Activated naive CD4-positive, alpha-beta T cell treated with anti-CD3 and anti-CD28 coated beads for 36 hours (primary cell): Measurements from ENCODE around the gene POLA1. TPM values are rescaled to one million over a fixed set of nuclear protein-coding genes. Genes with fewer than 3 reads are reported as not detected.
"Not testable (repeated sequence)": the region's sequence is repeated elsewhere in the genome, so short reads cannot be mapped to it uniquely, and the experiment has no call there.

Experiments
- CTCF ChIA-PET: fragments of 350-600 bp; sonication (Branson Sonifier 250); formaldehyde crosslinking; loops from one replicate; lab custom pipeline; 2021; ENCODE audit warnings: antibody characterized with exemption; lab: Charles Lee
- DNase-seq: peaks from one replicate; pipeline ENCODE4 v3.0.0-alpha.2; 2020
- H3K27ac Mint-ChIP-seq: one replicate; pipeline ENCODE4 v1.8.0; 2021; ENCODE audit warnings: mild to moderate bottlenecking, mixed read lengths
- H3K27me3 Mint-ChIP-seq: one replicate; pipeline ENCODE4 v1.8.0; 2021; ENCODE audit warnings: low read depth, mixed read lengths
- H3K36me3 Mint-ChIP-seq: one replicate; pipeline ENCODE4 v1.8.0; 2021; ENCODE audit warnings: low read depth, mixed read lengths
- H3K4me1 Mint-ChIP-seq: one replicate; pipeline ENCODE4 v1.8.0; 2021; ENCODE audit warnings: low read depth, mixed read lengths
- H3K4me3 Mint-ChIP-seq: one replicate; pipeline ENCODE4 v1.8.0; 2021; ENCODE audit warnings: mild to moderate bottlenecking, moderate library complexity, mixed read lengths
- H3K9me3 Mint-ChIP-seq: one replicate; pipeline ENCODE4 v1.8.0; 2021; ENCODE audit warnings: mixed read lengths
- intact Hi-C: fragments of 100-400 bp; cut with micrococcal nuclease; formaldehyde crosslinking; loops from one replicate; pipeline ENCODE4 v1.15.1; 2023
- total RNA-seq, 2 experiments: library from RNA; stranded (reverse); gene quantifications; one replicate each; pipeline ENCODE4 v1.2.3, GENCODE V29; 2021

POLA1 gene
- total RNA-seq, 2 experiments from 2014 or later = 38.2 to 38.7 TPM

- no peaks in the 10 kb centered on the region for H3K27me3 Mint-ChIP-seq
- no peak for DNase-seq
- H3K4me3 Mint-ChIP-seq = no peak overlapping the region
Measured at GRCh38 chrX:24767557-24767956, 73.8 kb downstream of the POLA1 start.

DNA sequence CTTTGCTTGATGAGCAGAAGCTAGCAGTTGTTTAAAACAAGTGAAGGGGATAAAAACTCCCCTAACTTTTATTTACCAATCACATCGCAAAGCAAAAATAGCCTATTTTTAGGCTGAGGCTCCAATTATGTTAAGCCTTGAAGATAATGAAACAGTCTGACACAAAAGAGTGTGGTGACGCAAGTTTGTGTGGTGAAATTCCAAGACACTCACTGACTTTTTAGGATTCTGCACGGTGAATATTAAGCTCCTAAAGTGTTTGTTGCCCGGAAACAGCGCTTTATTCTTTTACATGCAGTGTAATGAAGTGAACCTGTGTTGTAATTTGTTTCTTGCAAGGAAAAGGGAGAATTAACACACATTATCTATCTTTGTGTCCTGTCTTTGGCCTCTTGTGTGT lies 74.8 kb downstream of the POLA1 start:
- Mint-ChIP-seq H3K27ac (no peak overlapping the region), H3K4me1 (no peaks in the 10 kb centered on the region), H3K4me3 (no peak overlapping the region), H3K9me3 (no peaks in the 10 kb centered on the region), H3K27me3 (no peaks in the 10 kb centered on the region), H3K36me3 (peaks cover 36% of the 10 kb centered on the region)
- DNase-seq = no peak
- CTCF ChIA-PET = interaction anchor here (1.0 kb wide), 1 partner anchor 70 kb away, joined by 3 read pairs; no protein-coding TSS in a partner anchor
- intact Hi-C loops = no loop called here

More at GRCh38 chrX:24767557-24767956, 73.8 kb downstream of the POLA1 start:
- Mint-ChIP-seq H3K9me3 (no peaks in the 10 kb centered on the region), H3K36me3 (peaks cover 45% of the 10 kb centered on the region), H3K27ac (no peak overlapping the region), H3K4me1 (no peaks in the 10 kb centered on the region)
- CTCF ChIA-PET = no interaction called here
- intact Hi-C loops = no loop called here

GRCh38 chrX:24774650-24775049 lies 80.9 kb downstream of the POLA1 start:
- no peaks in the 10 kb centered on the region for H3K27me3 Mint-ChIP-seq
- peaks cover 9% of the 10 kb centered on the region for H3K36me3 Mint-ChIP-seq
- H3K9me3 Mint-ChIP-seq = no peaks in the 10 kb centered on the region
- H3K4me1 Mint-ChIP-seq = no peaks in the 10 kb centered on the region
- no peak overlapping the region for H3K4me3 Mint-ChIP-seq
- H3K27ac Mint-ChIP-seq = no peak overlapping the region
- CTCF ChIA-PET = no interaction called here
- no peak for DNase-seq
- intact Hi-C loops = no loop called here

DNA sequence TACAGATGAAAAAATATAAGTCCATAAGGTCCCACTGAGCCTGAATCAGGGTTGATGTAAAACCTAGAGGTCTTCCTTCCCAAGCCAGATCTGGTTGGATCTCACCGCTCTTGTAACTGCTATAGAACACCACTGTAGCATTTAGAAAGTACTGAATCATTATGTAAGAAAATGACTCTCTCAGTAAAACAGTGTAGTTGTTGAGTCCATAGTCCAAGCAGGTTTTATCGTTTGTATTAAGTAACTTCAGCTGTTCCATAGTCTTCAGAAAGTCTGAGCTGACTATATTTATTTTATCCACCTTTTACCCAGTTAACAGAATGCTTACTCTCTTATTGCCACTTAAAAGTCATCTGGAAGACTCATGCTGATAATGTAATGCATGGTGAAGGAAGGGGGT lies 82.2 kb downstream of the POLA1 start:
- intact Hi-C loops = no loop called here
- Mint-ChIP-seq H3K27ac (no peak overlapping the region), H3K9me3 (no peaks in the 10 kb centered on the region), H3K4me1 (no peaks in the 10 kb centered on the region), H3K27me3 (no peaks in the 10 kb centered on the region), H3K36me3 (peaks cover 12% of the 10 kb centered on the region), H3K4me3 (no peak overlapping the region)
- CTCF ChIA-PET = no interaction called here
- no peak for DNase-seq

DNA sequence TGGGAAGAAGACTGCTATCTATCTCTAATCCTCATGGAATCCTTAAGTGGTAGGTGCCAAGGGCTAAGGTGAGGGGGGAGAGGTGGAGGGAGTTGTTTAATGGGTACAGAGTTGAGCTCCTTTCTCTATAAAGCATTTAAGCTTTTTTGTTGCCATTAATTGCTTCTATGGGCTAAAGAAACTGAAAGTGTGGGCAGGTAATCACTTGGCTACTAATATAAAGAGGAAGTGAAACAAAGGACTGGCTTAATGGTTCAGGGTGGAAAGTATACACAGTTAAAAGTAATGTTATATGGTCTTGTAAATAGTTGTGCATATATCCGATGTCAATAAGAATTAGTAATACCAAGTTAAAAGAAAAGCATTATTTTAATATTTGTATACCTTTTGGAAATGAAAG lies 83.9 kb downstream of the POLA1 start:
- CTCF ChIA-PET = no interaction called here

DNA sequence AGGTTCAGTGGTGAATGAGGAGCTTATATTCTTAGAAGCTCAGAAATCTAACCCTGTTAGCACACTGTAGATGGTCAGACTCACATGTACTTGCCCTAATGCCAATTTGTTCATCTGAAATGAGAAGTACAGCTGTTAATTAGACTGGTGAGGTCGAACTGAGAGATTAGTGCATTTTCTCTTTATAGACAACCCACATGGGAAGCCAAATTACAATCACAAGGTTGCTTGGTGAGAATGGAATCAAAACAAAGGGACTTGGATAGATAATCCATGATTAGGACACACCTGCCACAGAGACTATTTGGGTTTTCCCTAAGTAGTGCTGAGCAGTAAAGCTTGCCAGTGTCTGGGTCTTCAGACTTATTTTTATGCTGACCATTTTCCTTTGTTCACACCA lies 88.3 kb downstream of the POLA1 start:
- intact Hi-C loops = no loop called here
- CTCF ChIA-PET = no interaction called here
- Mint-ChIP-seq H3K4me1 (no peaks in the 10 kb centered on the region), H3K27ac (no peak overlapping the region), H3K4me3 (no peak overlapping the region), H3K36me3 (peaks cover 19% of the 10 kb centered on the region), H3K27me3 (no peaks in the 10 kb centered on the region), H3K9me3 (no peaks in the 10 kb centered on the region)
- no peak for DNase-seq

More for the DNA sequence above, 83.9 kb downstream of the POLA1 start:
- DNase-seq = no peak
- H3K36me3 Mint-ChIP-seq = peaks cover 15% of the 10 kb centered on the region
- no peaks in the 10 kb centered on the region for H3K9me3 Mint-ChIP-seq
- intact Hi-C loops = no loop called here
- H3K4me1 Mint-ChIP-seq = no peaks in the 10 kb centered on the region
- no peaks in the 10 kb centered on the region for H3K27me3 Mint-ChIP-seq
- H3K4me3 Mint-ChIP-seq = no peak overlapping the region
- H3K27ac Mint-ChIP-seq = no peak overlapping the region

- H3K9me3 Mint-ChIP-seq = no peaks in the 10 kb centered on the region
- CTCF ChIA-PET = no interaction called here
- H3K27ac Mint-ChIP-seq = no peak overlapping the region
- intact Hi-C loops = no loop called here
- H3K4me3 Mint-ChIP-seq = no peak overlapping the region
- peaks cover 25% of the 10 kb centered on the region for H3K36me3 Mint-ChIP-seq
- no peaks in the 10 kb centered on the region for H3K27me3 Mint-ChIP-seq
- DNase-seq = no peak
- no peaks in the 10 kb centered on the region for H3K4me1 Mint-ChIP-seq
Measured at GRCh38 chrX:24789047-24789446, 95.3 kb downstream of the POLA1 start.

DNA sequence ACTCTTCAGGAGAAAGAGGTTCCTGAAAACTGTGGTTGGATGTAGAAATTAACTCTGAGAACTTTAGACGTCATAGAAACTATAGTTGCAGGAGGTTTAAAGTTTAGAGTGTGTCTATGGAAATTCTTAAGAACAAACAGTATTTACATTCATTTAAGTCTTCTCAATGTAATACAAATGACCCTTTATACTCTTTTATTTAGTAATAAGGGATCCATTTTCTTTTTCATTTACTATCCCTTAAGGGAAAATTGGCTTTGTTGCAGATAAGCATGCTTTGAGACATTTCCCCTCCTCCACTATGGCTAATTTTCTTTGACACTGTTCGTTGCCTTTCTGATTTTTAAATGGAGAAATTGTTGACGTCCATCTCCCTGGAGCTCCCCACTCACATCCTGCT lies 96.4 kb downstream of the POLA1 start:
- H3K36me3 Mint-ChIP-seq = peaks cover 24% of the 10 kb centered on the region
- no peak overlapping the region for H3K4me3 Mint-ChIP-seq
- intact Hi-C loops = no loop called here
- CTCF ChIA-PET = no interaction called here
- H3K9me3 Mint-ChIP-seq = no peaks in the 10 kb centered on the region
- no peak overlapping the region for H3K27ac Mint-ChIP-seq
- no peaks in the 10 kb centered on the region for H3K27me3 Mint-ChIP-seq
- no peaks in the 10 kb centered on the region for H3K4me1 Mint-ChIP-seq
- DNase-seq = no peak

DNA sequence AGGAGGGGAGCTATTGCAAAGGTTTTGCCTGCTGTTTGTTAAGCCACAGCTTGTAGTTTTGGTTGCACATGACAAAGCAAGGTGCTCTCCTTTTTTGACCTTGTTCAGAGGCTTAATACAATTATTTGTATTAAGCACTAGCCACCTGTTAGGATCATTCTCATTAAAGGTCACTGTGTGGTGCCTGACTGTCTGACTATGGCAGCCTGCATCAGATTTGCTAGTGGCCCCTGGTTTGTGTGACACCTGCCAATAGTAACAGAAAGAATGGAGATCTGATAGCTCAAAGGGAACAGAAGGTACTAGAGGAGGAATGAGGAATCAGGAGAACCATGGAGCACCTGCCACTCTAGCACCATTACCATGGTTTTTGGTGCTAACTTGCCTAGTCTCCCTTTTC lies 102.5 kb downstream of the POLA1 start:
- Mint-ChIP-seq H3K27me3 (no peaks in the 10 kb centered on the region), H3K27ac (no peak overlapping the region), H3K4me3 (no peak overlapping the region), H3K36me3 (peaks cover 22% of the 10 kb centered on the region), H3K4me1 (no peaks in the 10 kb centered on the region), H3K9me3 (no peaks in the 10 kb centered on the region)
- no peak for DNase-seq
- CTCF ChIA-PET = interaction anchor here (0.7 kb wide), 1 partner anchor 347 kb away, joined by 3 read pairs; no protein-coding TSS in a partner anchor
- intact Hi-C loops = no loop called here

DNA sequence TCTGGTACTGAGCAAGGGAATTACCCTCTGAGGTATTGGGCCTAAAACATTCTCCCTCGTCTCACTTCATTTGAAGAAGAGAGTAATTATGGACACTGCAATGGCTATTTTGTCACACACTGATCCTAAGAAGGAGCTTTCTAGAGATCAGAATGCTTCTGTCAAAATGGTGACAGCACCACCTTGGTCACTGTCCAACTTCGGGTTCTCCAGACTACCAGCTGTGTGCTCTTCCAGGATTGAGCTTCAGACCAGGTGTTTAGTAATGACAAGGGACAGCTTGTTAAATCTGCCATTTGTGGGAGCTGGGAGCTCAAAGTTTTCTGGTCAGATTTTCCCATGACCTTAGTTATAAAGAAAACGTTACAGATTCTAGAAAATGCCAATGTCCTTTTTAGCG lies 105.4 kb downstream of the POLA1 start:
- H3K4me1 Mint-ChIP-seq = no peaks in the 10 kb centered on the region
- intact Hi-C loops = no loop called here
- H3K4me3 Mint-ChIP-seq = no peak overlapping the region
- no peaks in the 10 kb centered on the region for H3K27me3 Mint-ChIP-seq
- CTCF ChIA-PET = no interaction called here
- no peak for DNase-seq
- H3K27ac Mint-ChIP-seq = no peak overlapping the region
- peaks cover 20% of the 10 kb centered on the region for H3K36me3 Mint-ChIP-seq
- H3K9me3 Mint-ChIP-seq = no peaks in the 10 kb centered on the region

DNA sequence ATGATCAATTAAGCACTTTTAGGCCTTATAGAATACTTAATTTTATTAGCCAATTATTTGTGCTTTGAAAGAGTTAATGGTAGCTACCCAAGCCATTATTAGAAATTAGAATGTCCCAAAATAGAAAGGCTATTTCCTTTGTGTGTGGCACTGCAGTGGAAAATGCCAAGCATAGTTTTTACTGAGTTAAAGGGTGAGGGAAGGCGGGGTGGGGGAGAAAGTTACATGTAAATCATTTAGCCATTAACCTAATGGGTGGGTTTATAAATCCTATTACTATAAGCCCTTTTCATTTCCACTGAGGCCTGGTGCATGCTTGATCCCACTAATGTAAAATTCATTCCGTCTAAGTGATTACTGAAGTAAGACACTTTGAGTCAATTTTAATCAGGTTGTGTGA lies 105.8 kb downstream of the POLA1 start:
- Mint-ChIP-seq H3K9me3 (no peaks in the 10 kb centered on the region), H3K36me3 (peaks cover 20% of the 10 kb centered on the region), H3K27ac (no peak overlapping the region), H3K27me3 (no peaks in the 10 kb centered on the region), H3K4me1 (no peaks in the 10 kb centered on the region), H3K4me3 (no peak overlapping the region)
- CTCF ChIA-PET = interaction anchor here (0.5 kb wide), 1 partner anchor 229 kb away, joined by 4 read pairs; no protein-coding TSS in a partner anchor
- DNase-seq = no peak
- intact Hi-C loops = no loop called here

DNA sequence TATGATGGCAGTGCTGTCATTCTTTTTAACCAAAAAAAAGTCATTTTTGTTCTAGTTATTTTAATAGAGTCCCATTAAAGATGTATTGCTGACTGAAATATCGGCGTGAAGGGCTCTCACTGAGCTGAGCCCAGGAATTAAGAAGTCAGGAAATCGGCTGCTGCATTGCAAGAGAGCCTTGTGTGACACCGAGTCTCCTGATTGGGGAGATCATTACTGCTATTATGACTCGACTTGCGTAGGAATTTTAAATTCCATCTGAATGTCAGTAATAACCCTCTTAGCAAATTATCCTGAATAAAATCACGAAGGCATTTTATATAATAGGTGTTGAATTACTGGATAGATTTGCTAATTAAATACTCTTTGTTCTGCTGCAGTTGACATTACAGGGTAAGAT lies 111.5 kb downstream of the POLA1 start:
- H3K36me3 Mint-ChIP-seq = peaks cover 14% of the 10 kb centered on the region
- H3K9me3 Mint-ChIP-seq = no peaks in the 10 kb centered on the region
- intact Hi-C loops = no loop called here
- no peaks in the 10 kb centered on the region for H3K27me3 Mint-ChIP-seq
- no peak overlapping the region for H3K27ac Mint-ChIP-seq
- no peaks in the 10 kb centered on the region for H3K4me1 Mint-ChIP-seq
- no peak for DNase-seq
- CTCF ChIA-PET = no interaction called here
- H3K4me3 Mint-ChIP-seq = no peak overlapping the region

- intact Hi-C loops, H3K4me3 Mint-ChIP-seq, H3K9me3 Mint-ChIP-seq, DNase-seq, H3K27me3 Mint-ChIP-seq, H3K4me1 Mint-ChIP-seq, H3K27ac Mint-ChIP-seq, CTCF ChIA-PET: not testable (repeated sequence)
- H3K36me3 Mint-ChIP-seq = peaks cover 27% of the 10 kb centered on the region
Measured at GRCh38 chrX:24819807-24820206, 126.1 kb downstream of the POLA1 start.
